Suprapubic skin (tissue), 4 donors: ENCODE data around the gene TOR4A. TPM values are rescaled to one million over a fixed set of nuclear protein-coding genes. Genes with fewer than 3 reads are reported as not detected.

Experiments
- DNase-seq, 2 donors: peaks; one replicate each; pipeline ENCODE4 v3.0.0-alpha.2; 2019; ENCODE audit warnings: low spot score in 2 of 2
- H3K27ac ChIP-seq: fragments of 200-600 bp; sonication (generic); one replicate; pipeline ENCODE4 v1.5.1; 2019
- H3K27me3 ChIP-seq: fragments of 200-600 bp; sonication (generic); one replicate; pipeline ENCODE4 v1.5.1; 2019
- H3K36me3 ChIP-seq: fragments of 200-600 bp; sonication (generic); one replicate; pipeline ENCODE4 v1.5.1; 2019
- H3K4me1 ChIP-seq: fragments of 200-600 bp; sonication (generic); one replicate; pipeline ENCODE4 v1.5.1; 2019
- H3K4me3 ChIP-seq: fragments of 200-600 bp; sonication (generic); one replicate; pipeline ENCODE4 v1.5.1; 2019; ENCODE audit warnings: mild to moderate bottlenecking
- H3K9me3 ChIP-seq: fragments of 200-600 bp; sonication (generic); one replicate; pipeline ENCODE4 v1.5.1; 2019
- CTCF ChIP-seq, 2 donors: fragments of 200-600 bp in 1 of 2; fragments of 450-650 bp in 1 of 2; sonication (generic) in 1 of 2; IDR thresholded peaks; one replicate each; pipeline ENCODE4 v1.5.1; 2016 to 2019; ENCODE audit warnings: antibody characterized with exemption in 2 of 2, mild to moderate bottlenecking in 1 of 2, moderate library complexity in 1 of 2
- EP300 ChIP-seq: sonication (generic); formaldehyde crosslinking; IDR thresholded peaks from one replicate; pipeline ENCODE4 v1.6.1; 2017; ENCODE audit warnings: antibody characterized with exemption
- POLR2A ChIP-seq, 2 donors: fragments of 450-650 bp; IDR thresholded peaks; one replicate each; pipeline ENCODE4 v1.6.1; 2017; ENCODE audit warnings: antibody characterized with exemption in 2 of 2, mild to moderate bottlenecking in 2 of 2, moderate library complexity in 2 of 2
- POLR2AphosphoS5 ChIP-seq, 3 donors: sonication (generic); formaldehyde crosslinking; IDR thresholded peaks; one replicate each; pipeline ENCODE4 v1.6.1; 2017; ENCODE audit warnings: antibody characterized with exemption in 3 of 3
- WGBS: methylation state at CpG from one replicate; pipeline ENCODE4 v1.1.5; 2018; 5-methylcytosine and 5-hydroxymethylcytosine counted together
- total RNA-seq, 4 donors: library from RNA; depleted of rRNA; stranded (reverse); fragments of >200 nt; gene quantifications; one replicate each; pipeline ENCODE4 v1.1.0, GENCODE V29; 2016

The TOR4A gene
- total RNA-seq, 4 donors from 2014 or later, result 3.5 to 9.2 (median 4.4) TPM

DNA sequence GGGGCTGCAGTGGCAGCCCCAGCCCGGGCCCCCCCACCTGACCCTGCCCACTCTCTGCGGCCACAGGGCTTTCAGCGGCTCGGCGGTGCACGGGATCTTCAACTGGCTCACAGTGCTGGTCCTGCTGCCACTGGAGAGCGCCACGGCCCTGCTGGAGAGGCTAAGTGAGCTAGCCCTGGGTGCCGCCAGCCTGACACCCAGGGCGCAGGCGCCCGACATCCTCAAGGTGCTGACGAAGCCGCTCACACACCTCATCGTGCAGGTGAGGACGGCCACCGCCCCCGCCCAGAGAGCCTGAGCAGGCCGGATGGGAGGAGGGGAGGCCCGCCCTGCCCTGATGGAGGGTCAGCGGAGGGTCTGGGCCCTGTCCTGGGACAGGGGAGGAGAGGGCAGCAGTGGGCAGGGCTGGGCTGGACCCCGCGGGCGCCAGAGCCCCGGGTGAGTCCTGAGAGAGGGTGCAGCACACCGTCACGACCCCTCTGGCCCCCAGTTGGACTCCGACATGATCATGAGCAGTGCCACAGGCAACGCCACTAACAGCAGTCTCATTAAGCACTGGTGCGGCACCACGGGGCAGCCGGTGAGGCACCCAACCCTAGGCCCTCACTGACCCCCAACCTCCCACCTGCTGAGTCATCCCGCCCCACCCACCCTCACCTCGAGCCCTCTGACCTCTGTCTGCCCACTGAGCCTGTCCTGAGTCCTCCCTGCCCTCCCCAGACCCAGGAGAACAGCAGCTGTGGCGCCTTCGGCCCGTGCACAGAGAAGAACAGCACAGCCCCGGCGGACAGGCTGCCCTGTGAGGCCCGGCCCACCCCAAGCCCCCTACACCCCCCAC, 44.2 kb upstream of the TOR4A start:
- no peak for DNase-seq
- TF ChIP-seq POLR2AphosphoS5 (IDR thresholded peaks at IDR 0.05) (no peak), POLR2A (IDR thresholded peaks at IDR 0.05) (no peak), CTCF (IDR thresholded peaks at IDR 0.05) (no peak), EP300 (no peak)
- Histone ChIP-seq H3K4me3 (no peak overlapping the region), H3K4me1 (peaks cover 26% of the 10 kb centered on the region), H3K9me3 (no peaks in the 10 kb centered on the region), H3K27me3 (peaks cover 76% of the 10 kb centered on the region), H3K36me3 (no peaks in the 10 kb centered on the region), H3K27ac (no peak overlapping the region)
- WGBS, result no CpG with 5 or more reads among the region's 40 CpGs

DNA sequence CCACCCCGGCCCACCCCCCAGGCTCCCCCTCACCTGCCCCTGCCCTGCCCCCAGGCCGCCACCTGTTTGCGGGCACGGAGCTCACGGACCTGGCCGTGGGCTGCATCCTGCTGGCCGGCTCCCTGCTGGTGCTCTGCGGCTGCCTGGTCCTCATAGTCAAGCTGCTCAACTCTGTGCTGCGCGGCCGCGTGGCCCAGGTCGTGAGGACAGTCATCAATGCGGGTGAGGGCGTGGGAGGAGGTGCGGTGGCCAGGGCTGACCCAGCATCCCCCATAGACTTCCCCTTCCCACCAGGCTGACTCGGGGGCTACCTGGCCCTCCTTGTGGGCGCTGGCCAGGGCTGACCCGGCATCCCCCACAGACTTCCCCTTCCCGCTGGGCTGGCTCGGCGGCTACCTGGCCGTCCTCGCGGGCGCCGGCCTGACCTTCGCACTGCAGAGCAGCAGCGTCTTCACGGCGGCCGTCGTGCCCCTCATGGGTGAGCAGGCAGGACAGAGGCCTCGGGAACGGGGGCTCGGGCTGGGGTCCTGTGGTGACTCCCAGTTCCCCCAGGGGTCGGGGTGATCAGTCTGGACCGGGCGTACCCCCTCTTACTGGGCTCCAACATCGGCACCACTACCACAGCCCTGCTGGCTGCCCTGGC, 43.4 kb upstream of the TOR4A start:
- no CpG with 5 or more reads among the region's 40 CpGs for WGBS
- no peaks in the 10 kb centered on the region for H3K9me3 ChIP-seq
- no peak overlapping the region for H3K27ac ChIP-seq
- no peaks in the 10 kb centered on the region for H3K36me3 ChIP-seq
- DNase-seq, result no peak
- H3K27me3 ChIP-seq, result peaks cover 69% of the 10 kb centered on the region
- peaks cover 34% of the 10 kb centered on the region for H3K4me1 ChIP-seq
- no peak overlapping the region for H3K4me3 ChIP-seq
- TF ChIP-seq POLR2A (IDR thresholded peaks at IDR 0.05), result no peak
- no peak for TF ChIP-seq EP300
- TF ChIP-seq POLR2AphosphoS5 (IDR thresholded peaks at IDR 0.05), result no peak
- no peak for TF ChIP-seq CTCF (IDR thresholded peaks at IDR 0.05)

GRCh38 chr9:137234758-137235423, 42.6 kb upstream of the TOR4A start:
- Histone ChIP-seq H3K9me3 (no peaks in the 10 kb centered on the region), H3K4me1 (peaks cover 41% of the 10 kb centered on the region), H3K4me3 (no peak overlapping the region), H3K27ac (no peak overlapping the region), H3K27me3 (peaks cover 62% of the 10 kb centered on the region), H3K36me3 (no peaks in the 10 kb centered on the region)
- DNase-seq, result no peak
- WGBS, result 66% methylated on average over 17 of the region's 18 CpGs
- no peak for TF ChIP-seq EP300
- no peak for TF ChIP-seq POLR2AphosphoS5 (IDR thresholded peaks at IDR 0.05)
- TF ChIP-seq POLR2A (IDR thresholded peaks at IDR 0.05), result no peak
- no peak for TF ChIP-seq CTCF (IDR thresholded peaks at IDR 0.05)

DNA sequence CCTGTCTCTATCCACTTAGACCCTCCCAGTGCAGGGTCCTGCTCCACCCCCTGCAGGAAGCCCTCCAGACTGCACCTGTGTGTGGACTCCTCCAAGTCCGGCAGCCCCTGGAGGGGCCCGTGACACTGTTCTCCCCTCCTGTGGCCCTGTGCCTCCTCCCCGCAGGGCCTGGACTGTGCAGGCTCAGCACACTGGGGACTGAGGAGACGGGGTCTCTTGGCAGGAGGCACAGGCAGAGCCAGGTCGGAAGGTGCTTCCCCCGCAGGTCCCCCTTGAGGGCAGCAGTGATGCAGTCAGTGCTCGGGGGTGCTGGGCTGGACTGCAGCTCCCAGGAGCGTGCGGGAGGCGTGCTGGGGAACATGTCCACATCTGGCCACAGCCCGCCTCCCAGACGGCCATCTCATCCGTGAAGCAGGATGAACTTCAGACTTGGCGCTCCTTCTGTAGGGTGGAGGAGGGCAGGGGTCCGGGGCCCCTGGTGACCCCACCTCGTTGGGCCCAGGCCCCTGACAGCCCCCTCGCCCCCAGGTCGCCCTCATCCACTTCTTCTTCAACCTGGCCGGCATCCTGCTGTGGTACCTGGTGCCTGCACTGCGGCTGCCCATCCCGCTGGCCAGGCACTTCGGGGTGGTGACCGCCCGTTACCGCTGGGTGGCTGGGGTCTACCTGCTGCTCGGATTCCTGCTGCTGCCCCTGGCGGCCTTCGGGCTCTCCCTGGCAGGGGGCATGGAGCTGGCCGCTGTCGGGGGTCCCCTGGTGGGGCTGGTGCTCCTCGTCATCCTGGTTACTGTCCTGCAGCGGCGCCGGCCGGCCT, 41.9 kb upstream of the TOR4A start:
- WGBS, result 62% methylated on average over 12 of the region's 35 CpGs
- no peak for TF ChIP-seq CTCF (IDR thresholded peaks at IDR 0.05)
- TF ChIP-seq POLR2AphosphoS5 (IDR thresholded peaks at IDR 0.05), result no peak
- TF ChIP-seq EP300, result no peak
- TF ChIP-seq POLR2A (IDR thresholded peaks at IDR 0.05), result no peak
- H3K27ac ChIP-seq, result no peak overlapping the region
- no peak for DNase-seq
- H3K4me3 ChIP-seq, result peak overlapping the region; percentile 2
- no peaks in the 10 kb centered on the region for H3K36me3 ChIP-seq
- peaks cover 54% of the 10 kb centered on the region for H3K27me3 ChIP-seq
- no peaks in the 10 kb centered on the region for H3K9me3 ChIP-seq
- peaks cover 45% of the 10 kb centered on the region for H3K4me1 ChIP-seq
